ENCODE measurements around the gene CARS1.
"Not testable (repeated sequence)": the region's sequence is repeated elsewhere in the genome, so short reads cannot be mapped to it uniquely, and the experiment has no call there.

Gene CARS1

GRCh38 chr11:3069425-3069824, 12.2 kb upstream of the CARS1 start:
- POLR2A ChIA-PET, result no interaction called here
- H3K4me3 ChIP-seq (ENCODE audit: control insufficient read depth in 1 of 7, extremely low read depth in 1 of 7, insufficient read depth in 4 of 7, low read depth in 2 of 7, low read length in 6 of 7), result no peak overlapping the region
- no peaks in the 10 kb centered on the region for H3K9me3 ChIP-seq (ENCODE audit: control extremely low read depth in 1 of 5, control insufficient read depth in 4 of 5, insufficient read depth in 2 of 5, low read depth in 1 of 5, low read length in 4 of 5)
- CTCF ChIA-PET, result interaction anchor here (0.9 kb wide), 1 partner anchor 47 kb away, joined by 3 read pairs; no protein-coding TSS in a partner anchor
- no peaks in the 10 kb centered on the region for H3K36me3 ChIP-seq (ENCODE audit: control insufficient read depth in 4 of 4, insufficient read depth in 4 of 4, low read length in 3 of 4)
- DNase-seq, result no peak
- no peak overlapping the region for H3K27ac ChIP-seq (ENCODE audit: insufficient read depth in 1 of 2, low read depth in 1 of 2, low read length in 2 of 2, poor library complexity in 1 of 2, severe bottlenecking in 2 of 2)
- 100% methylated on average over 2 of the region's 8 CpGs for WGBS (ENCODE audit: insufficient coverage)
- H3K27me3 ChIP-seq (replicated peaks in 2 of 5; ENCODE audit: control insufficient read depth in 4 of 5, insufficient read depth in 5 of 5, low read length in 4 of 5), result peaks cover 0 to 3% (median 0%) of the 10 kb centered on the region in 5 experiments
- H3K4me1 ChIP-seq (ENCODE audit: control extremely low read depth in 1 of 4, control insufficient read depth in 4 of 4, insufficient read depth in 4 of 4, low read length in 3 of 4), result no peaks in the 10 kb centered on the region

GRCh38 chr11:3066308-3066707, 9.1 kb upstream of the CARS1 start:
- H3K27me3 ChIP-seq (replicated peaks in 2 of 5; ENCODE audit: control insufficient read depth in 4 of 5, insufficient read depth in 5 of 5, low read length in 4 of 5); H3K4me3 ChIP-seq (ENCODE audit: control insufficient read depth in 1 of 7, extremely low read depth in 1 of 7, insufficient read depth in 4 of 7, low read depth in 2 of 7, low read length in 6 of 7); POLR2A ChIA-PET; H3K9me3 ChIP-seq (ENCODE audit: control extremely low read depth in 1 of 5, control insufficient read depth in 4 of 5, insufficient read depth in 2 of 5, low read depth in 1 of 5, low read length in 4 of 5); DNase-seq; H3K27ac ChIP-seq (ENCODE audit: insufficient read depth in 1 of 2, low read depth in 1 of 2, low read length in 2 of 2, poor library complexity in 1 of 2, severe bottlenecking in 2 of 2); H3K36me3 ChIP-seq (ENCODE audit: control insufficient read depth in 4 of 4, insufficient read depth in 4 of 4, low read length in 3 of 4); H3K4me1 ChIP-seq (ENCODE audit: control extremely low read depth in 1 of 4, control insufficient read depth in 4 of 4, insufficient read depth in 4 of 4, low read length in 3 of 4): not testable (repeated sequence)
- CTCF ChIA-PET, result interaction anchor here (1.9 kb wide), 1 partner anchor 26 kb away, joined by 5 read pairs; no protein-coding TSS in a partner anchor
- 95% methylated on average over 3 of the region's 3 CpGs for WGBS (ENCODE audit: insufficient coverage)

GRCh38 chr11:3064709-3065108, 7.5 kb upstream of the CARS1 start:
- H3K27me3 ChIP-seq (replicated peaks in 2 of 5; ENCODE audit: control insufficient read depth in 4 of 5, insufficient read depth in 5 of 5, low read length in 4 of 5); H3K27ac ChIP-seq (ENCODE audit: insufficient read depth in 1 of 2, low read depth in 1 of 2, low read length in 2 of 2, poor library complexity in 1 of 2, severe bottlenecking in 2 of 2); POLR2A ChIA-PET; CTCF ChIA-PET; H3K9me3 ChIP-seq (ENCODE audit: control extremely low read depth in 1 of 5, control insufficient read depth in 4 of 5, insufficient read depth in 2 of 5, low read depth in 1 of 5, low read length in 4 of 5); DNase-seq; H3K4me3 ChIP-seq (ENCODE audit: control insufficient read depth in 1 of 7, extremely low read depth in 1 of 7, insufficient read depth in 4 of 7, low read depth in 2 of 7, low read length in 6 of 7); H3K36me3 ChIP-seq (ENCODE audit: control insufficient read depth in 4 of 4, insufficient read depth in 4 of 4, low read length in 3 of 4); H3K4me1 ChIP-seq (ENCODE audit: control extremely low read depth in 1 of 4, control insufficient read depth in 4 of 4, insufficient read depth in 4 of 4, low read length in 3 of 4): not testable (repeated sequence)
- 100% methylated on average over 2 of the region's 6 CpGs for WGBS (ENCODE audit: insufficient coverage)

- H3K27ac ChIP-seq (ENCODE audit: insufficient read depth in 1 of 2, low read depth in 1 of 2, low read length in 2 of 2, poor library complexity in 1 of 2, severe bottlenecking in 2 of 2); H3K4me3 ChIP-seq (ENCODE audit: control insufficient read depth in 1 of 7, extremely low read depth in 1 of 7, insufficient read depth in 4 of 7, low read depth in 2 of 7, low read length in 6 of 7); H3K9me3 ChIP-seq (ENCODE audit: control extremely low read depth in 1 of 5, control insufficient read depth in 4 of 5, insufficient read depth in 2 of 5, low read depth in 1 of 5, low read length in 4 of 5); POLR2A ChIA-PET; H3K4me1 ChIP-seq (ENCODE audit: control extremely low read depth in 1 of 4, control insufficient read depth in 4 of 4, insufficient read depth in 4 of 4, low read length in 3 of 4); H3K27me3 ChIP-seq (replicated peaks in 2 of 5; ENCODE audit: control insufficient read depth in 4 of 5, insufficient read depth in 5 of 5, low read length in 4 of 5); DNase-seq; H3K36me3 ChIP-seq (ENCODE audit: control insufficient read depth in 4 of 4, insufficient read depth in 4 of 4, low read length in 3 of 4): not testable (repeated sequence)
- CTCF ChIA-PET, result interaction anchor here (0.9 kb wide), 1 partner anchor 18 kb away, joined by 4 read pairs; no protein-coding TSS in a partner anchor
- 86% methylated on average over 8 of the region's 8 CpGs for WGBS (ENCODE audit: insufficient coverage)
Observed at GRCh38 chr11:3063876-3064275, 6.7 kb upstream of the CARS1 start.

GRCh38 chr11:3063432-3063831, 6.2 kb upstream of the CARS1 start:
- 100% methylated on average over 2 of the region's 4 CpGs for WGBS (ENCODE audit: insufficient coverage)
- H3K36me3 ChIP-seq (ENCODE audit: control insufficient read depth in 4 of 4, insufficient read depth in 4 of 4, low read length in 3 of 4); DNase-seq; H3K4me1 ChIP-seq (ENCODE audit: control extremely low read depth in 1 of 4, control insufficient read depth in 4 of 4, insufficient read depth in 4 of 4, low read length in 3 of 4); POLR2A ChIA-PET; H3K9me3 ChIP-seq (ENCODE audit: control extremely low read depth in 1 of 5, control insufficient read depth in 4 of 5, insufficient read depth in 2 of 5, low read depth in 1 of 5, low read length in 4 of 5); H3K27me3 ChIP-seq (replicated peaks in 2 of 5; ENCODE audit: control insufficient read depth in 4 of 5, insufficient read depth in 5 of 5, low read length in 4 of 5); H3K27ac ChIP-seq (ENCODE audit: insufficient read depth in 1 of 2, low read depth in 1 of 2, low read length in 2 of 2, poor library complexity in 1 of 2, severe bottlenecking in 2 of 2); H3K4me3 ChIP-seq (ENCODE audit: control insufficient read depth in 1 of 7, extremely low read depth in 1 of 7, insufficient read depth in 4 of 7, low read depth in 2 of 7, low read length in 6 of 7): not testable (repeated sequence)
- CTCF ChIA-PET, result interaction anchor here (0.9 to 2.2 kb wide), 2 partner anchors 18 to 27 kb away, joined by 4 to 5 read pairs; no protein-coding TSS in a partner anchor

GRCh38 chr11:3060436-3061025, 3.3 kb upstream of the CARS1 start:
- POLR2A ChIA-PET, result no interaction called here
- Histone ChIP-seq H3K9me3 (ENCODE audit: control extremely low read depth in 1 of 5, control insufficient read depth in 4 of 5, insufficient read depth in 2 of 5, low read depth in 1 of 5, low read length in 4 of 5) (no peaks in the 10 kb centered on the region), H3K27ac (ENCODE audit: insufficient read depth in 1 of 2, low read depth in 1 of 2, low read length in 2 of 2, poor library complexity in 1 of 2, severe bottlenecking in 2 of 2) (no peak overlapping the region), H3K4me3 (ENCODE audit: control insufficient read depth in 1 of 7, extremely low read depth in 1 of 7, insufficient read depth in 4 of 7, low read depth in 2 of 7, low read length in 6 of 7) (no peak overlapping the region), H3K36me3 (ENCODE audit: control insufficient read depth in 4 of 4, insufficient read depth in 4 of 4, low read length in 3 of 4) (no peaks in the 10 kb centered on the region), H3K4me1 (ENCODE audit: control extremely low read depth in 1 of 4, control insufficient read depth in 4 of 4, insufficient read depth in 4 of 4, low read length in 3 of 4) (peaks cover 0 to 16% (median 13%) of the 10 kb centered on the region in 4 experiments), H3K27me3 (replicated peaks in 2 of 5; ENCODE audit: control insufficient read depth in 4 of 5, insufficient read depth in 5 of 5, low read length in 4 of 5) (peaks cover 0 to 5% (median 0%) of the 10 kb centered on the region in 5 experiments)
- CTCF ChIA-PET, result interaction anchor here (1.1 kb wide), 1 partner anchor 23 kb away, joined by 3 read pairs; no protein-coding TSS in a partner anchor
- no peak for DNase-seq
- 96% methylated on average over 5 of the region's 11 CpGs for WGBS (ENCODE audit: insufficient coverage)

GRCh38 chr11:3058753-3059664, 1.8 kb upstream of the CARS1 start:
- peak overlapping the region in 1 of 2 experiments; percentile 5 for H3K27ac ChIP-seq (ENCODE audit: insufficient read depth in 1 of 2, low read depth in 1 of 2, low read length in 2 of 2, poor library complexity in 1 of 2, severe bottlenecking in 2 of 2)
- POLR2A ChIA-PET, result no interaction called here
- peak in 1 of 3 donors; percentile 23 for DNase-seq

More at GRCh38 chr11:3058753-3059664, 1.8 kb upstream of the CARS1 start:
- CTCF ChIA-PET, result interaction anchor here (1.0 to 2.2 kb wide), 2 partner anchors 22 to 32 kb away, joined by 5 to 7 read pairs; no protein-coding TSS in a partner anchor
- Histone ChIP-seq H3K4me1 (ENCODE audit: control extremely low read depth in 1 of 4, control insufficient read depth in 4 of 4, insufficient read depth in 4 of 4, low read length in 3 of 4) (peaks cover 0 to 16% (median 13%) of the 10 kb centered on the region in 4 experiments), H3K36me3 (ENCODE audit: control insufficient read depth in 4 of 4, insufficient read depth in 4 of 4, low read length in 3 of 4) (peaks cover 0 to 9% (median 4%) of the 10 kb centered on the region in 4 experiments), H3K9me3 (ENCODE audit: control extremely low read depth in 1 of 5, control insufficient read depth in 4 of 5, insufficient read depth in 2 of 5, low read depth in 1 of 5, low read length in 4 of 5) (no peaks in the 10 kb centered on the region), H3K27me3 (replicated peaks in 2 of 5; ENCODE audit: control insufficient read depth in 4 of 5, insufficient read depth in 5 of 5, low read length in 4 of 5) (peaks cover 0 to 2% (median 0%) of the 10 kb centered on the region in 5 experiments), H3K4me3 (ENCODE audit: control insufficient read depth in 1 of 7, extremely low read depth in 1 of 7, insufficient read depth in 4 of 7, low read depth in 2 of 7, low read length in 6 of 7) (no peak overlapping the region)
- WGBS (ENCODE audit: insufficient coverage), result 97% methylated on average over 5 of the region's 13 CpGs

Measured in common myeloid progenitor, CD34-positive (primary cell).